Retina (tissue), 1 donor: ENCODE measurements around the gene TSPAN17.
"Not testable (repeated sequence)": the region's sequence is repeated elsewhere in the genome, so short reads cannot be mapped to it uniquely, and the experiment has no call there.

Experiments
- DNase-seq: peaks from one replicate; pipeline ENCODE4 v3.0.0-alpha.2; 2016

TSPAN17 gene

GRCh38 chr5:176687247-176687646 lies 40.0 kb downstream of the TSPAN17 start:
- no peak for DNase-seq

GRCh38 chr5:176687881-176688280 lies 40.6 kb downstream of the TSPAN17 start:
- DNase-seq = no peak

- DNase-seq = no peak
Measured at GRCh38 chr5:176690911-176691310, 43.6 kb downstream of the TSPAN17 start.

- no peak for DNase-seq
Measured at GRCh38 chr5:176691524-176691923, 44.2 kb downstream of the TSPAN17 start.

- DNase-seq = no peak
Measured at GRCh38 chr5:176692326-176692725, 45.0 kb downstream of the TSPAN17 start.

GRCh38 chr5:176692839-176693476 lies 45.7 kb downstream of the TSPAN17 start:
- peak; percentile 64 for DNase-seq

- DNase-seq = no peak
Measured at GRCh38 chr5:176693477-176693851, 46.2 kb downstream of the TSPAN17 start.

GRCh38 chr5:176694146-176694545 lies 46.9 kb downstream of the TSPAN17 start:
- no peak for DNase-seq

GRCh38 chr5:176694631-176695030 lies 47.3 kb downstream of the TSPAN17 start:
- DNase-seq = no peak

GRCh38 chr5:176695073-176695472 lies 47.8 kb downstream of the TSPAN17 start:
- no peak for DNase-seq

- DNase-seq = no peak
Measured at GRCh38 chr5:176697267-176697933, 50.1 kb downstream of the TSPAN17 start.

- no peak for DNase-seq
Measured at GRCh38 chr5:176697934-176698538, 50.8 kb downstream of the TSPAN17 start.

- DNase-seq = not testable (repeated sequence)
Measured at GRCh38 chr5:176699446-176699845, 52.2 kb downstream of the TSPAN17 start.

- peak; percentile 65 for DNase-seq
Measured at GRCh38 chr5:176700239-176700847, 53.1 kb downstream of the TSPAN17 start.

- DNase-seq = no peak
Measured at GRCh38 chr5:176702671-176703641, 55.7 kb downstream of the TSPAN17 start.

GRCh38 chr5:176703857-176704256 lies 56.6 kb downstream of the TSPAN17 start:
- DNase-seq = no peak

- no peak for DNase-seq
Measured at GRCh38 chr5:176704355-176704754, 57.1 kb downstream of the TSPAN17 start.

- no peak for DNase-seq
Measured at GRCh38 chr5:176704817-176705216, 57.5 kb downstream of the TSPAN17 start.
